OCI-LY3 (cell line): Measurements from ENCODE around the gene F10.

Experiments used
- EZH2phosphoT487 ChIP-seq: fragments of 200-600 bp; shearing (Covaris generic); IDR thresholded peaks from 2 replicates; pipeline ENCODE4 v1.6.1; 2018; ENCODE audit warnings: antibody characterized with exemption, mixed run types, low read depth
- TF ChIP-seq, protein P1 (sequence below): fragments of 200-600, 300-600 bp; sonication (generic); IDR thresholded peaks from 2 replicates; pipeline ENCODE4 v1.5.1; 2014; ENCODE audit warnings: antibody characterized with exemption, low read length, low read depth

DNA sequence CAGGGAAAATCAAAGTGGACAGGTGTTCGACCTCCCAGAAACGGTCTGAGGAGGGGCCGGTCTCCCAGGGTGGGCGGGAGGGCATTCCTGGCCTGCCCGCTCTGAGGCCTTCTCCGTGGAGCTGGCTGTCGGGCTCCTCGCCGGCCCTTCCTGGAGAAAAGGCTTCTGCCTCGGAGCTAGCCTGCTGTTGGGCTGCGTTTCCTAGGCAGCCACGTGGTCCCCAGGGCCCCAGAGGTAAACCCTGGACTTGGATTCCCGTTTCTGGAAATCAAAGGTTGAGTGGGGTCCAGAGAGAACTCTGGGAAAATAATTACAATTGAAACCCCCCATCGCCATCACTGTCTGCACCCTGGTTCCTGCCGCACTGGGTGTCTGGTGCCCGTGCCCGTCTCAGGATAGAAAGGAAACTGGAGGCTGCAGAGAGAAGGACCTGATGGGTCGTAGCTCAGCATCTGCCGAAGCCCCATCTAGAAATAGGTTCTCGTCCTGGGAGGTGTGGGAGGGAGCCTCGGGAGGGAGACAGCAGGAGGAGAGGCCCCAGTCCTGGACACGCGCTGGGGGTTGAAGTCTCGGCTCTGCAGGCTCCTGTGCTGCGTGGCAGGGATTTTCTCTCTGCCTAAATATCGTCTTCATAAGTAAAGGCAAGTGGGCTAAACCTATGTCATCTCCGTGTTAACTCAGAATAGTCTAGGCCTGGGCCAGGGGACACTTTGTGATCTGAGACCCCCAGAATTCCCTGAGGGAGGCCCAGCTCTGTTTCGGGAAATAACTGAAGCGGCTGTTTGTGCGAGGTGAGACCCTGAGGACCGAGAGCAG is 28.2 kb downstream of the F10 start:
- TF ChIP-seq, protein P1, sequence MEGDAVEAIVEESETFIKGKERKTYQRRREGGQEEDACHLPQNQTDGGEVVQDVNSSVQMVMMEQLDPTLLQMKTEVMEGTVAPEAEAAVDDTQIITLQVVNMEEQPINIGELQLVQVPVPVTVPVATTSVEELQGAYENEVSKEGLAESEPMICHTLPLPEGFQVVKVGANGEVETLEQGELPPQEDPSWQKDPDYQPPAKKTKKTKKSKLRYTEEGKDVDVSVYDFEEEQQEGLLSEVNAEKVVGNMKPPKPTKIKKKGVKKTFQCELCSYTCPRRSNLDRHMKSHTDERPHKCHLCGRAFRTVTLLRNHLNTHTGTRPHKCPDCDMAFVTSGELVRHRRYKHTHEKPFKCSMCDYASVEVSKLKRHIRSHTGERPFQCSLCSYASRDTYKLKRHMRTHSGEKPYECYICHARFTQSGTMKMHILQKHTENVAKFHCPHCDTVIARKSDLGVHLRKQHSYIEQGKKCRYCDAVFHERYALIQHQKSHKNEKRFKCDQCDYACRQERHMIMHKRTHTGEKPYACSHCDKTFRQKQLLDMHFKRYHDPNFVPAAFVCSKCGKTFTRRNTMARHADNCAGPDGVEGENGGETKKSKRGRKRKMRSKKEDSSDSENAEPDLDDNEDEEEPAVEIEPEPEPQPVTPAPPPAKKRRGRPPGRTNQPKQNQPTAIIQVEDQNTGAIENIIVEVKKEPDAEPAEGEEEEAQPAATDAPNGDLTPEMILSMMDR, result no peak
- no peak for TF ChIP-seq EZH2phosphoT487
